ENCODE measurements around the gene LCN1.
"Not testable (repeated sequence)": the region's sequence is repeated elsewhere in the genome, so short reads cannot be mapped to it uniquely, and the experiment has no call there.

LCN1 gene

GRCh38 chr9:135504262-135505243 lies 16.7 kb upstream of the LCN1 start:
- peak; percentile 77 for DNase-seq (ENCODE audit: low spot score)

GRCh38 chr9:135505406-135506187 lies 15.6 kb upstream of the LCN1 start:
- DNase-seq (ENCODE audit: low spot score): no peak

- peak; percentile 19 for DNase-seq (ENCODE audit: low spot score)
Measured at GRCh38 chr9:135506327-135507103, 14.7 kb upstream of the LCN1 start.

GRCh38 chr9:135507104-135508035 lies 13.9 kb upstream of the LCN1 start:
- DNase-seq (ENCODE audit: low spot score): no peak

- DNase-seq (ENCODE audit: low spot score): no peak
Measured at GRCh38 chr9:135508211-135508820, 12.9 kb upstream of the LCN1 start.

GRCh38 chr9:135509458-135509857 lies 11.8 kb upstream of the LCN1 start:
- no peak for DNase-seq (ENCODE audit: low spot score)

GRCh38 chr9:135512241-135512603 lies 9.0 kb upstream of the LCN1 start:
- DNase-seq (ENCODE audit: low spot score): no peak

- no peak for DNase-seq (ENCODE audit: low spot score)
Measured at GRCh38 chr9:135512904-135513303, 8.3 kb upstream of the LCN1 start.

GRCh38 chr9:135513351-135513846 lies 7.8 kb upstream of the LCN1 start:
- DNase-seq (ENCODE audit: low spot score): no peak

- not testable (repeated sequence) for DNase-seq (ENCODE audit: low spot score)
Measured at GRCh38 chr9:135513906-135514305, 7.3 kb upstream of the LCN1 start.

- DNase-seq (ENCODE audit: low spot score): no peak
Measured at GRCh38 chr9:135514342-135515082, 6.7 kb upstream of the LCN1 start.

- no peak for DNase-seq (ENCODE audit: low spot score)
Measured at GRCh38 chr9:135515083-135515951, 5.9 kb upstream of the LCN1 start.

GRCh38 chr9:135516132-135516860 lies 4.9 kb upstream of the LCN1 start:
- no peak for DNase-seq (ENCODE audit: low spot score)

- DNase-seq (ENCODE audit: low spot score): no peak
Measured at GRCh38 chr9:135517407-135517822, 3.8 kb upstream of the LCN1 start.

- DNase-seq (ENCODE audit: low spot score): no peak
Measured at GRCh38 chr9:135519179-135519971, 1.9 kb upstream of the LCN1 start.

GRCh38 chr9:135521608-135522095 lies 412 bp downstream of the LCN1 start:
- no peak for DNase-seq (ENCODE audit: low spot score)
